ENCODE results near the gene CLCA1. TPM values are rescaled to one million over a fixed set of nuclear protein-coding genes. Genes with fewer than 3 reads are reported as not detected.

The CLCA1 gene
- total RNA-seq, 4 donors from 2014 or later = not detected

DNA sequence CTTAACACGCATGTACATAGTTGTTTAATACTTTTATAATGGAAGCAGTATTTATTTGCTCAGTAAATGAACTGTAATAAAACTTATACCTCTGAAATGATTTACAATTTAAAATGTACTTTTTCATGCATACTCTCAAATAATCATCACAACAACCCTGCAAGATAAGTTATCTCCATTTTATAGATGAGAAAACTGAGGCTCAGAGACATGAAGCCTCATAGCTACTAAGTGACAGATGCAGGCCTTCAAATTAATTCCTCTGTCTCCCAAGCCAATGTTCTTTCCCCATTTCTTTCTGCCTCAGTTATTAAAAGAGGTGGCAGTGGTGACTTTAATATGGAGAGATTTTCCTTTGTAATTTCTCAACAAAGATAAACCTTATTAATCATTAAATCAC lies 19.6 kb upstream of the CLCA1 start:
- Histone ChIP-seq H3K27ac (no peak overlapping the region), H3K4me1 (no peaks in the 10 kb centered on the region), H3K36me3 (peaks cover 10% of the 10 kb centered on the region), H3K4me3 (no peak overlapping the region), H3K27me3 (no peaks in the 10 kb centered on the region), H3K9me3 (no peaks in the 10 kb centered on the region)
- 95% methylated on average over 1 of the region's 1 CpG for WGBS
- TF ChIP-seq POLR2AphosphoS5 (IDR thresholded peaks at IDR 0.05) (no peak), POLR2A (IDR thresholded peaks at IDR 0.05) (no peak), EP300 (IDR thresholded peaks at IDR 0.05) (no peak)
- TF ChIP-seq, protein P1, sequence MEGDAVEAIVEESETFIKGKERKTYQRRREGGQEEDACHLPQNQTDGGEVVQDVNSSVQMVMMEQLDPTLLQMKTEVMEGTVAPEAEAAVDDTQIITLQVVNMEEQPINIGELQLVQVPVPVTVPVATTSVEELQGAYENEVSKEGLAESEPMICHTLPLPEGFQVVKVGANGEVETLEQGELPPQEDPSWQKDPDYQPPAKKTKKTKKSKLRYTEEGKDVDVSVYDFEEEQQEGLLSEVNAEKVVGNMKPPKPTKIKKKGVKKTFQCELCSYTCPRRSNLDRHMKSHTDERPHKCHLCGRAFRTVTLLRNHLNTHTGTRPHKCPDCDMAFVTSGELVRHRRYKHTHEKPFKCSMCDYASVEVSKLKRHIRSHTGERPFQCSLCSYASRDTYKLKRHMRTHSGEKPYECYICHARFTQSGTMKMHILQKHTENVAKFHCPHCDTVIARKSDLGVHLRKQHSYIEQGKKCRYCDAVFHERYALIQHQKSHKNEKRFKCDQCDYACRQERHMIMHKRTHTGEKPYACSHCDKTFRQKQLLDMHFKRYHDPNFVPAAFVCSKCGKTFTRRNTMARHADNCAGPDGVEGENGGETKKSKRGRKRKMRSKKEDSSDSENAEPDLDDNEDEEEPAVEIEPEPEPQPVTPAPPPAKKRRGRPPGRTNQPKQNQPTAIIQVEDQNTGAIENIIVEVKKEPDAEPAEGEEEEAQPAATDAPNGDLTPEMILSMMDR (IDR thresholded peaks at IDR 0.05) = no peak
- DNase-seq (ENCODE audit: low spot score in 2 of 2) = no peak

DNA sequence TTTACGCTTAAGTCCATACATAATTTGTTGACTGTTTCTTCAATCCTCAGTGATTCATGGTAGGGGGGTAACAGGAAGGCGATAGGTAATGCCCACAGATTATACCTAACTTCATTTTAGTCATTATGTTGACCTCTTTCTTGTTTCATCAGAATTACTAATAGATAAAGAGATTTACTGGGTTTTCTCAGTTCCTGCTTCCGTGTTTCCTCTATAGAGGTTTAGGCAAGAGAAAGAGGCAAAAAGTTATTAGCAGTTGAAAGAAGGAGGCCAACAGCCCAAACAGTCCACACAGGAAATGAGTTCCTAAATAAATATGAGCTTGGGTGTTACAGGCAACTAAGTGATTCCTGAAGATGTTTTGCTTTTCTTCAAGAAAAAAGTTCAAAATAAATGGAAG lies 17.9 kb upstream of the CLCA1 start:
- no peaks in the 10 kb centered on the region for H3K4me1 ChIP-seq
- no peaks in the 10 kb centered on the region for H3K27me3 ChIP-seq
- H3K4me3 ChIP-seq = no peak overlapping the region
- WGBS = 62% methylated on average over 3 of the region's 3 CpGs
- H3K9me3 ChIP-seq = no peaks in the 10 kb centered on the region
- no peak overlapping the region for H3K27ac ChIP-seq
- TF ChIP-seq, protein P1 (IDR thresholded peaks at IDR 0.05) = no peak
- TF ChIP-seq POLR2AphosphoS5 (IDR thresholded peaks at IDR 0.05) (no peak), EP300 (IDR thresholded peaks at IDR 0.05) (no peak), POLR2A (IDR thresholded peaks at IDR 0.05) (no peak)
- no peak for DNase-seq (ENCODE audit: low spot score in 2 of 2)
- H3K36me3 ChIP-seq = peaks cover 10% of the 10 kb centered on the region

DNA sequence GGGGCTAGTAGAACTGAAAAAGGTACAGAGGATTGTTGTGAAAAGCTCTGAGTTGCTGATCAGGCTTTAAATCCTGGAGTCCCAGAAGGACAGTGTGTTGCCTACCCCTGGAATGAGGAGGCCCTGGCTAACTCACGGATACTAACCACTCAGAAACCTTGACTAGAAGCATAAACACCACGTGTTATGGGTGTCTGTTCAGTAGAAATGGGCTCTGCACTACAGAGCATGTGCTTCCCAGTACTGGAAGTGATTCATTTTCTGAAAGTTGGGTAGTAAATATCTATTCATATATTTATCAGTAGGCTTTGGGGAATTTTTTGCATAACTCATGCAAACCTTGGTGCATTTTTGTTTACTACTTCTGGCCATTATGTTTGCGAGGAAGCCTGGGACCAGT lies 15.1 kb upstream of the CLCA1 start:
- Histone ChIP-seq H3K4me1 (no peaks in the 10 kb centered on the region), H3K27me3 (no peaks in the 10 kb centered on the region), H3K36me3 (no peaks in the 10 kb centered on the region), H3K27ac (no peak overlapping the region), H3K4me3 (no peak overlapping the region), H3K9me3 (no peaks in the 10 kb centered on the region)
- WGBS = 96% methylated on average over 3 of the region's 3 CpGs
- TF ChIP-seq POLR2AphosphoS5 (IDR thresholded peaks at IDR 0.05) = no peak
- TF ChIP-seq, protein P1 (IDR thresholded peaks at IDR 0.05) = no peak
- no peak for DNase-seq (ENCODE audit: low spot score in 2 of 2)

DNA sequence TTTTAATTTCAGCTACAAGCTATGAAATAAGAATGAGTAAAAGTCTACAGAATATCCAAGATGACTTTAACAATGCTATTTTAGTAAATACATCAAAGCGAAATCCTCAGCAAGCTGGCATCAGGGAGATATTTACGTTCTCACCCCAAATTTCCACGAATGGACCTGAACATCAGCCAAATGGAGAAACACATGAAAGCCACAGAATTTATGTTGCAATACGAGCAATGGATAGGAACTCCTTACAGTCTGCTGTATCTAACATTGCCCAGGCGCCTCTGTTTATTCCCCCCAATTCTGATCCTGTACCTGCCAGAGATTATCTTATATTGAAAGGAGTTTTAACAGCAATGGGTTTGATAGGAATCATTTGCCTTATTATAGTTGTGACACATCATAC lies 13.7 kb upstream of the CLCA1 start:
- WGBS = 66% methylated on average over 5 of the region's 5 CpGs
- Histone ChIP-seq H3K9me3 (no peaks in the 10 kb centered on the region), H3K4me1 (no peaks in the 10 kb centered on the region), H3K4me3 (no peak overlapping the region), H3K36me3 (no peaks in the 10 kb centered on the region), H3K27ac (no peak overlapping the region), H3K27me3 (no peaks in the 10 kb centered on the region)
- no peak for DNase-seq (ENCODE audit: low spot score in 2 of 2)
- TF ChIP-seq POLR2AphosphoS5 (IDR thresholded peaks at IDR 0.05) = no peak
- TF ChIP-seq, protein P1 (IDR thresholded peaks at IDR 0.05) = no peak

DNA sequence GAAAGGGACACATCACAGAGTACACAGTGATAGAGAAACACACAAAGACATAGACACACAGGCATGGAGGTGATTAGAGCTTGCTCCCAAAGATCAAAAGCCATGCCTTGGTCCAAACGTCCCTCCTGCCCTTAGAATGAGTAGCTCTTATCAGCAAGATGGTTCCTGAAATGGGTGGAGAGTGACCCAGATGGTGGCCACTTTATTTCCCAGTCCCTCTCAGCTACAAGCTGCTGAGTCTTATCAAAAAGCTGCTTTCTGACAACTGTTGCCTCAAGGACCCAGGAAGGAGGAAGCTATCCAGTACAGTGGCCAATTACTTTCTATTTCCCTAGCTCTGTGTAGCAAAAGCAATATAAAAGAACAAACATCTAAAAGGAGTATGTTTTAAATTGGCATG lies 7.7 kb upstream of the CLCA1 start:
- Histone ChIP-seq H3K4me3 (no peak overlapping the region), H3K27me3 (no peaks in the 10 kb centered on the region), H3K36me3 (no peaks in the 10 kb centered on the region), H3K4me1 (no peaks in the 10 kb centered on the region), H3K27ac (no peak overlapping the region), H3K9me3 (no peaks in the 10 kb centered on the region)
- WGBS = 29% methylated on average over 1 of the region's 1 CpG
- DNase-seq (ENCODE audit: low spot score in 2 of 2) = no peak
- TF ChIP-seq EP300 (IDR thresholded peaks at IDR 0.05) = no peak
- TF ChIP-seq, protein P1 (IDR thresholded peaks at IDR 0.05) = no peak
- TF ChIP-seq POLR2AphosphoS5 (IDR thresholded peaks at IDR 0.05) = no peak
- no peak for TF ChIP-seq POLR2A (IDR thresholded peaks at IDR 0.05)
